GM21367 (cell line): ENCODE results near the gene PANX1.
"Not testable (repeated sequence)": the region's sequence is repeated elsewhere in the genome, so short reads cannot be mapped to it uniquely, and the experiment has no call there.

ENCODE experiments used
- ATAC-seq: cut with Tn5 transposase; IDR thresholded peaks from one replicate; pipeline ENCODE4 v1.9.1; 2021; ENCODE audit not compliant: unreplicated experiment

PANX1 gene

DNA sequence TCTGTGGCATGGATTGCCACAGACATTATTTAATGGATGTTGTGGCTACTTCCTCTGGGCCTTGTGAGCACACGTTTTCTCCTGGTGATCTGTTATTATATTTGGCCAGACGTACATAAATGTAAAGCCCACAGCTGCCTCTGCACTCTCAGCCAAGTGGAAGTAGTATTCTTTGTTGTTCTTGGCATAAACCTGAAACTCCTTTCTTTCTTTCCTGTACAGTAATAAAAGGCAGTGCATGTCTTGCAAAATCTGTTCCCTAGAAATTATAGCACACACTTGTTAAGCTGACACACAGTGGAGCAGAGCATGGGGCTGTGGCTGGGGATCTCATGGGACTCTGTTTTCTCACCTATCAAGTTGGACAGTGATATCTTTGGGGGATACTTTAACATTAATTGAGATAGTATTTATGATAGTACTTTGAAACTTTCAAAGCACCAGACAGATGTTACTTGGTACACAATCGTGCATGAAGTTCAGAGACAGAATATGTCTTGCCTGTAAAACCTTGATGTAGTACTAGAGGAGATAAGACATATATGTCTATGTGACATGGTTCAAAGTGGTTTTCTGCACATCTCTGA, 20.9 kb downstream of the PANX1 start:
- no peak for ATAC-seq

DNA sequence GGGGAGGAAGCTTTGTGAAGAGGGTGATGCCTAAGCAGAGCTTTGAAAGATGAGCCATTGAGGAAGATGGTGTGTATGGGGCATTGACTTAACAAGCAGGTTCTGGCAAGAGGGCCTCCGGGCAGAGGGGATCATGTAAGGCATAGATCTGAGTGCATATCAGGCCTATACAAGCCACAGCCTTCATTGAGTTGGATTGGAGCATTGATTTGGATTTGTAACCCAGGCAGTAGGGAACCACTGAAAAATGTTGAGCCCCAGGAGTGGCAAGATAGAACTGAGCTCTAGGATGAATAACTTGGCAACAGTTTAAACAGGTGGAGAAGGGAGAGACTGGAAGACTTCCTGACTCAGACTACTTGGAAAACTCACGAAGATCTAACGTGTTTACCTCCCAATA, 21.4 kb downstream of the PANX1 start:
- ATAC-seq = no peak

DNA sequence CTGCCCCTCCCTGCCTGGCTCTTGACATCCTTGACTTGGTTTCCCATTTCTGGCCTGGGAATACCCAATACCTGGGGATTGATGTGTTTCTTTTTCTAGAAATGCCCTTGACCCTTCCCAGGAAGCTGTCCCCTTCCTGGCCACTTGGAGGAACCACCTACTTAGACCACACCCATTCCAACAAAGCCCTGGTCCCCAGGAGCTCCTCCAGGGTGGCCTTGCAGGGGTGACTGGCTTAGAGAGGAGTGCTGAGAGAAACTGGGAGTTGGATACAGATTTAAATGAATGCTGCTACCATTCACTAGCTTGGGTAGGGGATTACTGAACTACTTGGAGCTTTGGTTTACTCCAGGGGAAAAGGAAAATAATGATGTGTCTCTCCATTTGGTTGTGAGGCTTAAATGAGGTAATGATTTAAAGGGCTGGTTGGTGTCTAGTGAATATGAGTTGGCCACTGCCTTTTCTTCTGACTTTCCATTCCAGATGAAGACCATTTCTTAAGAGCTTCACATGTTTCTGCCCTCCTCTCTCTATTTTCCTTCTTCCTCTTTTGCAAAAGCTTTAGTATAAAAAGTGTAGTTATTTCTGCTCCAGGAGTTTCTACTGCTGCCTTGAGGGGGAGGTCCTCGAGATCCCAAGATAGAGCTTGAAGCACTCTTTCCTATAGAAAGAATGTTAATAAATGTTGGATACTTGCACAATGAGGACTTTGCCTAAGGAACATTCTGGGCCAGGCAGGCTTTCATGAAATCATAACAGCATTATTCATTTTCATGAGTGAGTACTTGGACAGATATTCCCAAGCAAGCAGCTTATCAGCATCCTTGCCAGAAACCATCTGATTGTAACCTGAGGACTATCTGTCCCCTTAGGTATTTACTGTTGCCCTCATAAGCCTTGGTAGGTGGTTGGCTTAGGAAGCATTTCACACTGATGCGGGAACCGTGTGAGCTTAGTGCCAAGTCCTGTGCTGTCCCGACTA, 22.4 kb downstream of the PANX1 start:
- no peak for ATAC-seq

DNA sequence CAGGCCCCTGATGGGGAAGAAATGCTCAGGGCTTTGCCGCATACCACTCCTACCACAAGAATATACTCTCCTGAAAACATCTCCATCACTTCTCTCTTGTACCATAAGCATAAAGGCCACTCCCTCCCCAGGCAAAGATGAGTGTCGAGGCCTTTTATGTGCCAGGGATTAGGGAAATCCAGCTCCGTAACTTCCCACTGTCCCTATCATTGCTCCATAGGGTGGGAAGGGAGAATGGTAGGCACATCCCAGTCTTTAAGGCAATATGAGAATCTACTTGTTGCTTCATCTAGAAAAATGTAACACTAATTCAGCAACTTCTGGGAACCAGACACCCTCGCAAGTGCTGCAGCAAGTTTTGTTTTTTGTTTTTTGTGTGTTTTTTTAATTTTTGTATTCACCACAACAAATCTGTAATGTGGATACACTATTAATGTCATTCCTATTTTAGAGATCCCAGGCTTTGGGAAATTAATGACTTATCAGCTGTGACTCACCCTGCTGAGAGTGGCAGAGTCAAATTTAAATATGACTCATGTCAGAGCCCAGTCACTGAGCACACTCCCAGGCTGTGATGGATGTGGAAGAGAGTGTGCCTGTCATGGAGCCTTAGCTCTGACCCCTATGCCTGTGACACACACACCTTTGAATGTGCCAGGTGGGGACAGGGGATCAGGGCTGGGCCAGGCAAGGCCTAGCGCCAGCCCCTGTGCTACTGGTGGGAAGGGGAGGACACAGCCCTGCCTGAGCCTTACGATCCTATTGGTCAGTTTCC, 23.4 kb downstream of the PANX1 start:
- ATAC-seq = peak; percentile 55

DNA sequence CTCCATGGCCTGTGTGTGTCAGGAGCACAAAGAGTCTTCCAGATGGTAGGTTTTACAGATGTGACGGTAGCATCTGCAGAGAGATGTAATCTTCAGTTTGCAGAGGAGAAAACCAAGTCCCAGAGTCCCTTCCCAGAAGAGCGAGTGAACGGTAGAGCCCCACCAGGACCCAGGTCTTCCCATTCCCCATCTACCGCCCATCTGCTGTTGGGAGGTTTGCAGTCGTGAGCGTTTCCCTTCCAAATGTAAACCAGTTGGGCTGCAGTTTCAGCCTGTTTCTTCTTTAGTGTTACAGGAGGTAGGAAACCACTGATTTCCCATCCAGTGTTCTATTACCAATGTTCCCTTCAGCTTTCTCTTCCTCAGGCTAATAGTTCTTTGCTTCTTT, 24.0 kb downstream of the PANX1 start:
- ATAC-seq = no peak

DNA sequence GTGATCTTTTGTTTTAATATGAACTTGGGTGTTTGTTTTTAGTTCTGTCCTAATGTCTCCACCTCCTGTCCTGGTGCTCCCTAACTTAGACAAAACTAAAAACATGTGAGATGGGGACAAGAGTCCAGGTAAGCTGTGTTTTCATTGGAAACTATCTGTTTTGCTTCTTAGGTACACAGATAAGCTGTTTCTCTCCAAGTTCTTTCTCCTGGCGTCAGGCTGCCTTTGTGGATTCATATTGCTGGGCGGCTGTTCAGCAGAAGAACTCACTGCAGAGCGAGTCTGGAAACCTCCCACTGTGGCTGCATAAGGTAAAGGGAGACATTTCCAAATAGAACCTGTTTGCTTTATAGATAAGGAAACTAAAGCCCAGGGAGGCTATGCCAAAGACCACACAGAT, 24.7 kb downstream of the PANX1 start:
- no peak for ATAC-seq

DNA sequence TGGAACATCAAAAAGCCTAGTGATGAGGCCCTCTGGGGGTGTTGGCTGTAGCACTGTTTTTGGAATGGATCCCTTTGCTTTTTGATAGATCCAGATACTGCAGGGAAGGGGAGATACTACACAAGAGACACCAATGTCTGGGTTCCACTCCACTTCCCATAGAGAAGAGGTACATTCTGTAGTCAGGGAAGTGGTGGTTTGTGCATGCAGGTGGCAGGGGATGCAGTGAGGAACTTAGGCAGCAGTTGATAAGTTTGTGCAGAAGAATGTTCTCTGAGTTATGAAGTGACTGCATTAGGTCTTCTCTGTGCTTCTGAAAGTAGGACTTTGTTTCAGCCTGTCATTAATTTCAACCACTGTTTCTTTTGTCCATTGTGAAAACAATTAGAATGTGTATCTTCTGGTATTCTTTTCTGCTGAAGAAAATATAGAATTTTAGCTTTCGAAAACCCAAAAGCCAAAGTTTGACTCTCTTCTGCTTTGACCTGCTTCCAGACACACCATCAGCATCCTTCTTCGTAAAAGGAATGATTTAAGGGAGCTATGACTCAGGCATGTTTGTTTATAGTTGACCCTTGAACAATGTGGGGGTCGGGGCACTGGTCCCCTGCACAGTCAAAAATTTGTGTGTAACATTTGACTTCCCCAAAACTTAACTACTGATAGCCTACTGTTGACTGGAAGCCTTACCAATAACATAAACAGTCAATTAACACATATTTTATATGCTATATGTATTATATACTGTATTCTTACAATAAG, 25.6 kb downstream of the PANX1 start:
- ATAC-seq = no peak

DNA sequence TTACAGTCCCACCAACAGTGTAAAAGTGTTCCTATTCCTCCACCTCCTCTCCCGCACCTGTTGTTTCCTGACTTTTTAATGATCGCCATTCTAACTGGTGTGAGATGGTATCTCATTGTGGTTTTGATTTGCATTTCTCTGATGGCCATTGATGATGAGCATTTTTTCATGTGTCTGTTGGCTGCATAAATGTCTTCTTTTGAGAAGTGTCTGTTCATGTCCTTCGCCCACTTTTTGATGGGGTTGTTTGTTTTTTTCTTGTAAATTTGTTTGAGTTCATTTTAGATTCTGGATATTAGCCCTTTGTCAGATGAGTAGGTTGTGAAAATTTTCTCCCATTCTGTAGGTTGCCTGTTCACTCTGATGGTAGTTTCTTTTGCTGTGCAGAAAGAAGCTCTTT, 28.7 kb downstream of the PANX1 start:
- ATAC-seq = not testable (repeated sequence)

DNA sequence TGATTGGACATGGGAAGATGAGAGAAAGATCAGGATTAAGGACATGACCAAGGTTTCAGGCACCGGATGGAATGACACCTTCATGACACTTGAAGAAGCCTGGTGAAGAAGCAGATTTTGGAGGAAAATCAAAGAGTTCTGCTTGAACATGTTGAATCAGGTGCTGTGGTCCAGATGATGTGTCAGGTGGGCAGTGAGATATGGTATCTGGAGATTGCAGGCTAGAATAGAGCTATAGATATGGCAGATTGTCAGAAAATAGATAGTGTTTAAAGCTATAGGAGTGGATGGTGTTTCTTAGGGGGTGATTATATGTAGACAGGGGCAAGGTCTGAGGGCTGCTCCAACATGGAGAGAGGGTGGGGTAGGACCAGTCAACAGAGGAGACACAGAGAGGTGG, 40.2 kb downstream of the PANX1 start:
- no peak for ATAC-seq

DNA sequence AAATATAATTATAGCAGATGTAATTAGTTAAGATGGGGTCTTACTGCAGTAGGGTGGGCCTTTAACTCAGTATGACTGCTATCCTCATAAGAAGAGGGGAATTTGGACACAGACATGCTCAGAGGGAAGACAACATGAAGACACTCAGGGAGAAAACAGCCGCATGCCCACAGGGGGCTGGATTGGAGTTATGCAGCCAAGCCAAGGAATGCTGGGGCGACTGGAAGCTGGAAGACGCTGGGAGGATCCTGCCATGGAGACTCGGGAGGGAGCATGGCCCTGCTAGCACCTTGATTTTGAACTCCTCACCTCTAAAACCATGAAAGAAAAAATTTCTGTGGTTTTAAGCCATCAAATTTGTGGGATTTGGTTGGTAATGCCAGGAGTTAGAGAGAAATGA, 40.9 kb downstream of the PANX1 start:
- ATAC-seq = no peak

DNA sequence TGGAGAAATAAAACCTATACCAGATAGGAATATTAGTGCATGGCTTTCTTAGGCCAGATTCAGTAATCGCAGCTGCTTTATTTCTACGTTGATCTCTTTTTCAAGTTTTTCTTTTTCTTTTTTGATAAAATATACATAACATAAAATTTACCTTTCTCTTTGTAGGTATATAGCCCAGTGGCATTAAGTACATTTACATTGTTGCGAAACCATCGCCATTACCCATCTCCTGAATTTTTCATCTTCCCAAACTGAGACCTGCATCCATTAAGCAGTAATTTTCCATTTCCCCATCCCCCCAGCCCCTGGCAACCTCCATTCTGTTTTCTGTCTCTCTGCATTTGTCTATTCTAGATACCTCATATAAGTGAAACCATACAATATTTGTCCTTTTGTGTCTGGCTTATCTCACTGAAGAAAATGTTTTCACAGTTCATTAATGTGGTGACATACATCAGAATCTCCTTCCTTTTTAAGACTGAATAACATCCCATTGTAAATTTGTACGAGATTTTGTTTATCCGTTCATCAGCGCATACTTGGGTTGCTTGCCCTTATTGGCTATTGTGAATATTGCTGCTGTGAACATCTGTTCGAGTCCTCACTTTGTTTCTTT, 41.4 kb downstream of the PANX1 start:
- ATAC-seq = no peak

DNA sequence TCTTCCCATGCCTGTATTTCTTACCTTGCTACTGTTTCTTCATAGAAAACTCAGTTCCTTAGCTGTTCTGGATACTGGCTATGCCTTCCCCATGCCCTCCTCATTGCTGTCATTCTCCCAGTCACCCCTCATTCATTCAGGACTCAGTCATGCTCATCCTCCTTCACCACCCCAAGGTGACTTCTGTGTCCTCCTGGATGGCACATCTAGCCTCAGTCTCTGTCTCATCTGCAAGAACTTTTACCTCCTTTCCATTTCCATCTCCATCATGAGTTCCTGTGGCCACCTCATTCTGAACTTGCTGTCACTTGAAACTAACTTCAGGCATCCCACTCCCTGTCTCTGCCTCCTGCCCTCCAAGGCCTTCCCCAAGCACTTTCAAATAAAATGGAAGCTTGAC, 42.3 kb downstream of the PANX1 start:
- no peak for ATAC-seq

DNA sequence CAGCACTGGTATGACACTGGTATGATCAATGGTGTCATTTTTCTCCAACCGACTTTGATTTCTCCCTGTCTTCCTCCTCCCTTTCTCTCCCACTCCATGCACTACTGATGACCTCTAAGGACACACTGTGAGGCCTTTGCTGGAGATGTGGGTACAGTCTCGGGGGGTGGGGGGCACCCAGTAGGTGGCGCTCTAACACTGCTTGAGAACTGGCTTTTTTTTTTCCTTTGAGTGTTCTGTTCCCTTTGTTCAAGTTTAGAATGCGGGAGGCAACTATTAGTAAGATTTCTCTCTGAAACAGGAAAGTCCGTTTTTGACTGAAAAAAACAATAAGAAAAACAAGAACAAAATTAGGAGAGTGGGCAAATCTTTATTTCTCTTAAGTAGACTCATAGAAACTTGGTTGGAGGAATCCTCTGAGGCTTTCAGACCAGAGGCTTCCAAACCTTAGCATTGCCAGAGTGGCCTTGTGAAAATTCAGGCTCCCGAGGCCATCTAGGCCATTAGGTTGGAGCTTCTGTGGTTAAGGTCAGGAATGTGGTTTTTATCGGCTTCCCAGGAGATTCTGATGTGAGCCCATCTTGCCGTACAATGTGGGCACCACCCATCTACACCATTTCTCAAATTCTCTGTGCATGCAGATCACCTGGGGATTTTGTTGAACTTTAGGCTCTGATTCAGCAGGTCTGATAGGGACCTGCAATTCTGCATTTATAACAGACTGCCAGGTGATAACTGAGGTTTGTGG, 43.2 kb downstream of the PANX1 start:
- ATAC-seq = no peak

DNA sequence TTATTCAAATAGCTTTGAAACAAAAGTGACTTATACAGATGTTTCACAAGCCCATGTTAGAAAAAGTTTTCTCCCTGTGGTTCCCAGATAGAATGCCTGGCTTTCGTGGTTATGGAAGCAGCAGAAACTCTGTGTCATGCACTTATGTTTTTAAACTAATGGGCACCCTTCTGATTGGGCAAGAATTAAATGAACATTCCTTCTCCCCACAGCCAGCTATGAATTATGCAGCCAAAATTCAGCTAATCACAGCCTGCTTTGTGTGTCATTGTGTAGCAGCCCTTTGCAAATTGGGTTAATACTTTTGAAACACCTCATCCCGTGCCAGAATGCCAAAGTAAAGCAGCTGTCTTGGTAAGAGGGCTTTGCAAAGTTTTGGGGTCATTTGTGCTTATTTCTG, 46.9 kb downstream of the PANX1 start:
- no peak for ATAC-seq

DNA sequence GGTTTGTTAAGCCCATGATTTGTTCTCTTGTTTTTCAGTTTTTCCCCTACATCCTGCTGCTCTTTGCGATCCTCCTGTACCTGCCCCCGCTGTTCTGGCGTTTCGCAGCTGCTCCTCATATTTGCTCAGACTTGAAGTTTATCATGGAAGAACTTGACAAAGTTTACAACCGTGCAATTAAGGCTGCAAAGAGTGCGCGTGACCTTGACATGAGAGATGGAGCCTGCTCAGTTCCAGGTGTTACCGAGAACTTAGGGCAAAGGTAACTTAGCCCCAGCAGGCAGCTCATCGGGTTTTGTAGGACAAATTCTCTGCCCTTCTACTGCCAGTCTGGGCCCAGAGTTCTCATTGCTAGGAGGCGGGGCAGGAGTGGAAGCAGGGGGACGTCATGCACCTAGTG, 49.7 kb downstream of the PANX1 start:
- ATAC-seq = no peak

DNA sequence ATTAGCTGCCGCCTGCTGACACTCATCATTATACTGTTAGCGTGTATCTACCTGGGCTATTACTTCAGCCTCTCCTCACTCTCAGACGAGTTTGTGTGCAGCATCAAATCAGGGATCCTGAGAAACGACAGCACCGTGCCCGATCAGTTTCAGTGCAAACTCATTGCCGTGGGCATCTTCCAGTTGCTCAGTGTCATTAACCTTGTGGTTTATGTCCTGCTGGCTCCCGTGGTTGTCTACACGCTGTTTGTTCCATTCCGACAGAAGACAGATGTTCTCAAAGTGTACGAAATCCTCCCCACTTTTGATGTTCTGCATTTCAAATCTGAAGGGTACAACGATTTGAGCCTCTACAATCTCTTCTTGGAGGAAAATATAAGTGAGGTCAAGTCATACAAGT, 51.1 kb downstream of the PANX1 start:
- ATAC-seq = no peak

DNA sequence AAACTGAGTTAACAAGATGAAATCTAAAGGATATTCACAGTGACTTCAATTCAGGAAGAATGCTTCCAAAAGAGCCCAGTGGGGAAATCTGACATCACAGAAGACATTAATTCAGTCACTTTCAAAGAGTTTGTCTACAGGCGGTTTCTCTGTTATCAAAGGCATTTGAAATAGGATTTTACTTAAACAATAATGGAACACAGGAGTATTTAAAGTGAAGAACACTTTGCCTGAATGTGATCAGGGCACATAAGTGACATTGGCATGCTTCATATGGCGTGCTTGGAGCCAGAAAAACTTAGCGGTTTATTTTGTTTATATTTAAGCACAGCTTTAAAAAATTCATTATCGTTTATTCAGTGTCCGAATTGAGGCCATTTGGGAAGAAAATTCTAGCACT, 52.9 kb downstream of the PANX1 start:
- ATAC-seq = no peak

DNA sequence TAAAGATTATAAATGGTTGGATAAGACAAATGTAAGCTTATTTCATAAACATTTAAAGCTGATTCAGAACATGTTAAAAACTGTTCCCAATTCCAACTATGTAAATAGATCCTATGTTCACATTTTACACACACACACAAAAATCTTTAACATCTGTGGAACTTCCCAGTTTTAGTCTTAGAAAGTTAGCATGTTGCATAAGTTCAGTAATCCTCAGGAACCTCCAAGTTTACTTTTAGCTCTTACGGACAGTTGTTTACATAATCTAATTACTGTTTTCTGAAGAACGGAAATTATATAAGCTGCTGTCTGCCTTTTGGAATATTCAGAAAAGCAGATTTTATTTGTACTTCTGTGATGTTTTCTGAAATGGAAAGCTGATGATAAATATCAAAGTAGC, 53.3 kb downstream of the PANX1 start:
- no peak for ATAC-seq

DNA sequence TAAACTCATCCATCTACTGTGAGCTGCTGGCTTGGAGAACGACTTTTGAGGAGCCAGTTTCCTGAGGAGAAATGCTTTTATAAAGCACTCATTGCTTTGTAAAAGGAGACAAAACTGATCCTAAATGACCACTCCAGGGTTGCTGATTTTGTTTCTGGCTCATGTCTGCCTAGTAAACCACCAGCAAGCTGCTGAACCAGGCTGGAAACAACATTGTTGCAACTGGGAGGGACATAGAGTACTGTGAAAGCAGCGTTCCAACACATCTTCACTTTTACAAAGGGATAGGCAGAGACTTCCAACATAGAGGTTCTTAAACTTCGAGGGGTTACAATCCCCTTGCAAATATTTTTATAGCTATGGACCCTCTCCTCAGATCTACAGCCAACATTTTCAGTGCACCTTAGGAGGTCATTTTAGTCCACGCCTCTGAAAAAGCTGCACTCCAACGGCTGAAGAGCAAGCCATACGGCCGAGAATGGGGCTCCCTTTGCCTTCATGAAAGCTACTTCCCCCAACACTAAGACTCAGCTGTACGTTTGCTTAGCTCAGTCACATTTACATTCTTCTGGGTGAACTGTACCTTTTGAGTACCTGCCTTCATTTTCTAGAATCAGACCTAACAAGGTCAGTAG, 54.7 kb downstream of the PANX1 start:
- no peak for ATAC-seq

DNA sequence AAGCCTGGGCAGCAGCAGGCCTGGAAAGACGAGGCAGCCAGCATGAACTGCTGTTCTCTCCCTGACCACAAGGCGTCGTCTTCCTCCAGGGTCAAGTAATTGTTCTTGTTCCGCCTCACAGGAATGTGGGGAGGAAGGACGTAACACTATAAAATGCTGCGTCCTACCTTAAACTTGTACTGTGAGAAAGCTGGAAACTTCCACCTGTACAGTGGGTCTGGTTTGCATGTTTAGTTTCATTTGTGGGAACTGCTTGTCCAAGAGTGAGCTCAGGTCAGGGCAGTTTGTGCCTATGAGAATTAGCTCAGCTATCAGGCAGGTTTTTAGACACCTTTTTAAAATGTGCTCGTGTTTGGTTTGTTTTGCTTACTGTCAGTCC, 55.2 kb downstream of the PANX1 start:
- ATAC-seq = peak; percentile 51
